Ishikawa (cell line): ENCODE data around the gene FHL1.

ENCODE experiments used
- CEBPB ChIP-seq: IDR thresholded peaks from 2 replicates; pipeline ENCODE4 v1.6.1; 2012
- CREB1 ChIP-seq: IDR thresholded peaks from 2 replicates; pipeline ENCODE4 v1.6.1; 2012; ENCODE audit warnings: low read depth
- EGR1 ChIP-seq: IDR thresholded peaks from 2 replicates; pipeline ENCODE4 v1.6.1; 2012
- EP300 ChIP-seq: IDR thresholded peaks from 2 replicates; pipeline ENCODE4 v1.6.1; 2012; ENCODE audit warnings: borderline replicate concordance
- FOXM1 ChIP-seq: IDR thresholded peaks from 2 replicates; pipeline ENCODE4 v1.6.1; 2012; ENCODE audit warnings: low read depth, borderline replicate concordance
- MAX ChIP-seq: IDR thresholded peaks from 2 replicates; pipeline ENCODE4 v1.6.1; 2012
- NFIC ChIP-seq: IDR thresholded peaks from 2 replicates; pipeline ENCODE4 v1.6.1; 2012
- RAD21 ChIP-seq: IDR thresholded peaks from 2 replicates; pipeline ENCODE4 v1.6.1; 2012; ENCODE audit warnings: low read depth
- REST ChIP-seq: IDR thresholded peaks from 2 replicates; pipeline ENCODE4 v1.6.1; 2012; ENCODE audit warnings: low read depth, mild to moderate bottlenecking
- TAF1 ChIP-seq: IDR thresholded peaks from 2 replicates; pipeline ENCODE4 v1.6.1; 2012; ENCODE audit warnings: low read depth, mild to moderate bottlenecking
- TCF12 ChIP-seq: IDR thresholded peaks from 2 replicates; pipeline ENCODE4 v1.6.1; 2012; ENCODE audit warnings: low read depth
- TEAD4 ChIP-seq: IDR thresholded peaks from 2 replicates; pipeline ENCODE4 v1.6.1; 2012
- USF1 ChIP-seq: IDR thresholded peaks from 2 replicates; pipeline ENCODE4 v1.6.1; 2012
- YY1 ChIP-seq: IDR thresholded peaks from 2 replicates; pipeline ENCODE4 v1.6.1; 2012; ENCODE audit warnings: low read depth
- ZBTB7A ChIP-seq: IDR thresholded peaks from 2 replicates; pipeline ENCODE4 v1.6.1; 2012; ENCODE audit warnings: low read depth

FHL1 gene

GRCh38 chrX:136128743-136129142 is 18.6 kb upstream of the FHL1 start:
- TF ChIP-seq EP300, result no peak
- no peak for TF ChIP-seq MAX

GRCh38 chrX:136130931-136131833 is 16.2 kb upstream of the FHL1 start:
- TF ChIP-seq CEBPB (no peak), TAF1 (no peak), RAD21 (no peak), YY1 (no peak), REST (no peak), MAX (no peak), EP300 (no peak), FOXM1 (no peak), NFIC (no peak), EGR1 (no peak), TEAD4 (no peak), TCF12 (no peak), USF1 (no peak), CREB1 (no peak)

- no peak for TF ChIP-seq CREB1
- TF ChIP-seq TEAD4, result no peak
- TF ChIP-seq MAX, result no peak
- TF ChIP-seq USF1, result no peak
- no peak for TF ChIP-seq EGR1
- TF ChIP-seq REST, result no peak
- TF ChIP-seq TCF12, result no peak
- TF ChIP-seq EP300, result no peak
- TF ChIP-seq FOXM1, result no peak
- no peak for TF ChIP-seq NFIC
- TF ChIP-seq RAD21, result no peak
- no peak for TF ChIP-seq ZBTB7A
- no peak for TF ChIP-seq CEBPB
- TF ChIP-seq TAF1, result no peak
These were observed 8.4 kb upstream of the FHL1 start for GRCh38 chrX:136138939-136139338.

- TF ChIP-seq ZBTB7A (no peak), CEBPB (no peak), USF1 (no peak), TEAD4 (no peak), FOXM1 (no peak), EGR1 (no peak), TAF1 (no peak), NFIC (no peak), YY1 (no peak), CREB1 (no peak), TCF12 (no peak), MAX (no peak), RAD21 (no peak), REST (no peak), EP300 (no peak)
These were observed 5.8 kb upstream of the FHL1 start for GRCh38 chrX:136141569-136141968.
